ENCODE results near the gene DAO.
"Not testable (repeated sequence)": the region's sequence is repeated elsewhere in the genome, so short reads cannot be mapped to it uniquely, and the experiment has no call there.

Gene DAO

DNA sequence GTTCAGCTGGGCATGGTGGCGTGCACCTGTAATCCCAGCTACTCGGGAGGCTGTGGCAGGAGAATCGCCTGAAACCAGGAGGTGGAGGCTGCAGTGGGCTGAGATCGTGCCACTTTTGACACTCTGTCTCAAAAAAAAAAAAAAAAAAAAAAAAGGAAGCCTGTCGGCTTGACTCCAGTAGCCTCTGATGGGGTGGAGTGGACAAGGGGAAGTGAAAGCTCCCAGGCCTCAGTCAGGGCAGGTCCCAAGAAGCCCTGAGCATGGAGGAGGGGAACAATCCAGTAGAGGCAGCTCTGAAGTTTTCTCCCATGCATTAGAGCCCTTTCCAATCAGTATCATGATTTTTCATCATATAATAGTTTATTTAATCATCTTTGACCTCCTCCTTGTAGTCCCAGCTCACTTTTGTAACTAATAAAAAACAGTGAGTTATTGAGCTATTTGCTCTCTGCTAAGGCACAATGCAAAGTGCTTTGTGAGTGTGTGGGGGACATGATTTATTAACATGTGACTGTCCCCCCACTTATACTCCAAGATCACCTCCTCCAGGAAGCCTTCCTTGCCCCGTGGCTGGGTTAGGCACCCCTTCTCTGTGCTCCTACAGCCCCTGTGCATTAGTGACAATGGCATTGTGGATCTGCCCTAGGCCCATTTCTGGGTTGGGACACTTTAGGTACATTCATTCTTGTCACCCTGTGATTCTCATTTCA, 17.9 kb upstream of the DAO start:
- no peak overlapping the region for H3K27ac ChIP-seq
- TF ChIP-seq CTCF (conservative IDR thresholded peaks at IDR 0.05) (no peak), ZFX (IDR thresholded peaks at IDR 0.05) (no peak)

DNA sequence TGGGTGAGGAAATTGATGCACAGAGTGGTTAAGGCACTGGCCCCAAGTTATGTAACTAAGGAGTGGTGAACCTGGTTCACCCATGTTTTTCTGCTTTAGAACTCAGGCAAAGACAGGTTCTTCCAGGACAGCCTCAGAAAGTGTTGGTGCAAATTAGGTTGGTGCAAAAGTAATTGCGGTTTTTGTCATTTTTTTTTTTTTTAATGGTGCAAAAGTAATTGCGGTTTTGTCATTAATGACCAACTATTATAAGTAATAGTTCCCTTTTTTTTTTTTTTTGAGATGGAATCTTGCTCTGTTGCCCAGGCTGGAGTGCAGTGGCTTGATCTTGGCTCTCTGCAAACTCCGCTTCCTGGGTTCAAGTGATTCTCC, 17.3 kb upstream of the DAO start:
- H3K27ac ChIP-seq: no peak overlapping the region
- no peak for TF ChIP-seq ZFX (IDR thresholded peaks at IDR 0.05)
- no peak for TF ChIP-seq CTCF (conservative IDR thresholded peaks at IDR 0.05)

- no peak overlapping the region for H3K27ac ChIP-seq
- TF ChIP-seq ZFX (IDR thresholded peaks at IDR 0.05): no peak
- no peak for TF ChIP-seq CTCF (conservative IDR thresholded peaks at IDR 0.05)
Observed at GRCh38 chr12:108865169-108865568, 14.7 kb upstream of the DAO start.

DNA sequence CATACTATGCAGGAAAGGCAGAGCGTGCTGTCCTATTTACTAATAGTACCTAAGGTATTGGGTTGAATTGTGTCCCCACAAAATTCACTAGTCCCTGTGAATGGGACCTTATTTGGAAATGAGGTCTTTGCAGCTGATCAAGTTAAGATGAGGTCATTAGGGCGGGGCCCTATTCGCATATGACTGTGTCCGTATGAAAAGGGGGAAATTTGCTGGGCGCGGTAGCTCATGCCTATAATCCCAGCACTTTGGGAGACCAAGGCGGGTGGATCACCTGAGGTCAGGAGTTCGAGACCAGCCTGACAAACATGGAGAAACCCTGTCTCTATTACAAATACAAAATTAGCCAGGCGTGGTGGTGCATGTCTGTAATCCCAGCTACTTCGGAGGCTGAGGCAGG, 13.8 kb upstream of the DAO start:
- H3K27ac ChIP-seq: not testable (repeated sequence)

DNA sequence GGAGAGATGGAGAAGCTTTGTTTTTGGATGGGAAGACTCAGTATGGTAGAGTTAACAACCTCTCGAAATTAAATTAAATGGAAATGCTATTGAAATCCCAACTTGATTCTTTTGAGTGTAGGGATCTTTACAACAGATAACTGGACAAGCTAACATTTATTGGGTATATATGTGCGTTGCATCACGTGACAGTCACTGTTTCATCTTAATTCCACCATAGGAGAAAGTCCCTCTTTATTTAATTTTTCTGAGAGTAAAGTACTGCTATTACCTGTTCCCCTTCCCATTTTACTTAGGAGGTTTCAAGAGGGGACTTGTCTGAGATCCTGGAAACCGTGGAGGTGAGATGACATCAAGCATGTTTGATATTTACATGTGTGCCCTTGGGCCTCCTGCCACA, 11.1 kb upstream of the DAO start:
- H3K27ac ChIP-seq: no peak overlapping the region
- TF ChIP-seq ZFX (IDR thresholded peaks at IDR 0.05): no peak
- no peak for TF ChIP-seq CTCF (conservative IDR thresholded peaks at IDR 0.05)

GRCh38 chr12:108875280-108875679, 4.6 kb upstream of the DAO start:
- H3K27ac ChIP-seq: no peak overlapping the region

DNA sequence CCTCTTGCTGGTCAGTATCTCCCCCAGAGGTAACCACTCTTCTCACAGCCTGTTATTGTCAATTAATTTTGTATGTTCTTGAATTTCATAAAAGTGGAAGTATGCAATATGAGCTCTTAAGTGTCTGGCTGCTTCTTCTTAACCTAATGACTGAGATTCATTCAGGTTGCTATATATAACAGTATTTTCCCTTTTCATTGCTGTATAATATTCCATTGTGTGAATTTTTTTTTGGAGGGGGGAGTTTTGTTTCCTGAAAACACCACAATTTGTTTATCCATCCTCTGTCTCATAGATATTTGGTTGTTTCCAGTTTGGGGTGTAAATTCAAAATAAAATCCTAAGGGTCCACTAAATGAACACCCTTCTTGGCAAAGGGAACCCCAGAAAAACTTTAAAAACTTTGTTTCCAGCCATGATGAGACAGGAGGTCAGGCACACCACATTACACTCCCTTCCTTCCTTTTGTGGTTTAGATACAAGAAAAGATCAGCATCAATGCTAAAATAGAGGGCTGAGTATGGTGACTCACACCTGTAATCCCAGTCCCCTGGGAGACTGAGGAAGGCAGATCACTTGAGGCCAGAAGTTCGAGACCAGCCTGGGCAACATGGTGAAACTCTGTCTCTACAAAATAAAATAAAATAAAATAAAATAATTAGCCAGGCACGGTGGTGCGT, 4.1 kb upstream of the DAO start:
- H3K27ac ChIP-seq: no peak overlapping the region
- TF ChIP-seq ZFX (IDR thresholded peaks at IDR 0.05): no peak
- TF ChIP-seq CTCF (conservative IDR thresholded peaks at IDR 0.05): no peak

More at GRCh38 chr12:108875280-108875679, 4.6 kb upstream of the DAO start:
- no peak for TF ChIP-seq ZFX (IDR thresholded peaks at IDR 0.05)
- no peak for TF ChIP-seq CTCF (conservative IDR thresholded peaks at IDR 0.05)

DNA sequence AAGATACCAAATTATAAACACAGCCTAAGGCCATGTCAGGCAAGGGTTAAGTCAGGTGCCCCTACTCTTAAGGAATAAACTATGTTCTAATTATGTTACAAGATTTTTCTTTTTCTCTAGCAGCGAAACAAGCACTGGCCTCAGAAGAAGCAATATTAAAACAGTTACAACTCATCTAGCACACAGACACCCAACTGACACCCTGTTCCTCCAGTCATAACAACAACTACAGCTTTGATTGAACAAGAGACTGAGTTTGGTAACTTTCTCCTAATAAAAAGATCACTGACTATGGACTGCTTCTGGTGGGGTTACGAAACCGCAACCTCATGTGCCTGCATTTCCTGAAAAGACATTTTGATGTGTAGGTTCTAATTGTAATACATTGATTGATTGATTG, 3.3 kb upstream of the DAO start:
- TF ChIP-seq ZFX (IDR thresholded peaks at IDR 0.05) (no peak), CTCF (conservative IDR thresholded peaks at IDR 0.05) (no peak)
- H3K27ac ChIP-seq: no peak overlapping the region
